BJ (cell line): Measurements from ENCODE around the gene RNU6-1. TPM values are rescaled to one million over a fixed set of nuclear protein-coding genes. Genes with fewer than 3 reads are reported as not detected.
A peak's percentile ranks its signal among the peaks of the same experiment; 100 is the strongest.

Experiments used
- CTCF ChIA-PET: fragments of 350-600 bp; formaldehyde crosslinking; extraction: SDS; loops from one replicate; lab custom pipeline; 2021; ENCODE audit warnings: antibody characterized with exemption, inconsistent platforms; lab: Yijun Ruan, JAX
- POLR2A ChIA-PET: fragments of 300-600 bp; sonication (Branson Sonifier 250); formaldehyde crosslinking; extraction: SDS; loops from one replicate; lab custom pipeline; 2021; ENCODE audit warnings: antibody characterized with exemption; lab: Charles Lee
- DNase-seq: peaks from one replicate; pipeline ENCODE4 v3.0.0-alpha.2; 2011; ENCODE audit warnings: low read depth
- H3K27me3 ChIP-seq: 2 replicates; pipeline ENCODE4 v1.6.0; 2011; ENCODE audit warnings: low read length; ENCODE audit not compliant: control insufficient read depth, insufficient read depth
- H3K36me3 ChIP-seq: 2 replicates; pipeline ENCODE4 v1.5.1; 2011; ENCODE audit warnings: low read length; ENCODE audit not compliant: control insufficient read depth, insufficient read depth
- H3K4me3 ChIP-seq: 2 replicates; pipeline ENCODE4 v1.5.1; 2011; ENCODE audit warnings: low read depth, mild to moderate bottlenecking, control low read depth, low read length
- polyA plus RNA-seq: library from polyadenylated mRNA; depleted of rRNA; stranded (reverse); fragments of >200 nt; gene quantifications from 2 replicates; pipeline ENCODE4 v1.2.3, GENCODE V29; 2011
- TF ChIP-seq, protein P1 (sequence below): IDR thresholded peaks from 2 replicates; pipeline ENCODE4 v1.5.1; 2011; ENCODE audit warnings: low read depth, mild to moderate bottlenecking, control low read depth, inconsistent platforms, low read length, moderate library complexity; ENCODE audit not compliant: insufficient read depth

Gene RNU6-1
- polyA plus RNA-seq, 1 experiment: not detected

DNA sequence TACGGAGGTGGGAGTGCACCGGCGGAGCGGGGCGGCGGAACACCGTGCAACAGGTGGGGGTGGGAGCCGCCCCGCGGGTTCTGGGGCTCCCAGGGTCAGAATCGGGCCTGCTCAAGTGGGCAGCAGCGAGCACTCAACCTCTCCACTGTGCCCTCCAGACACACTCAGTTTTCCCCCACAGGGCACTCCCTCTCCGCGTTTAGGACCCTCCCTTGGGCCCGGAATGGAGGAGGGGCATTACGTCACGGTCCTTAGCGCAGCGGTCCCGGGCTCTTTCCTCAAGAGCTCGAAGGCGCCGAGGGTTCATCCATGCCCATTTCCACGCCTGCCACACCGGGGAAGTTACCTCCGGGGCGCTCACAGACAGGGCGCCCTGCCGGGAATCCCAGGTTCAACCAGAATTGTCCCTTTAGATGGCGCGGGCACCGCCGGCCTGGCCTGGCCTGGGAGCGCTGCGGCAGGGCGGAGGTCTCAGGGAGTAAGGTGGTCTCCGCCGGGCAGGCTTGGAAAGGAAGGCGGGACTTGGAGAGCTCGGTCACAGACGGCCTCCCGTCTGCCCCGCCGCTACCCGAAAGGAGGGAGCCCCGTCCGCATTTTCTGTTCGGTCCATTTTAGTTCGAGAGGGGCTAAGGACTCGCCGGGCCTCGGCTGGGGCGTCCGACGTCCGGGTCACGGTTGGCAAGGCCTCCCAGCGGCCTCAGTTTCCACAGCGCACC lies 5.1 kb downstream of the RNU6-1 start:
- ChIA-PET CTCF (interaction anchor here (0.6 to 4.6 kb wide), 6 partner anchors 14 to 450 kb away, joined by 3 to 54 read pairs (median 6); no protein-coding TSS in a partner anchor), POLR2A (no interaction called here)
- Histone ChIP-seq H3K27me3 (peaks cover 59% of the 10 kb centered on the region), H3K4me3 (no peak overlapping the region), H3K36me3 (no peaks in the 10 kb centered on the region)
- TF ChIP-seq, protein P1, sequence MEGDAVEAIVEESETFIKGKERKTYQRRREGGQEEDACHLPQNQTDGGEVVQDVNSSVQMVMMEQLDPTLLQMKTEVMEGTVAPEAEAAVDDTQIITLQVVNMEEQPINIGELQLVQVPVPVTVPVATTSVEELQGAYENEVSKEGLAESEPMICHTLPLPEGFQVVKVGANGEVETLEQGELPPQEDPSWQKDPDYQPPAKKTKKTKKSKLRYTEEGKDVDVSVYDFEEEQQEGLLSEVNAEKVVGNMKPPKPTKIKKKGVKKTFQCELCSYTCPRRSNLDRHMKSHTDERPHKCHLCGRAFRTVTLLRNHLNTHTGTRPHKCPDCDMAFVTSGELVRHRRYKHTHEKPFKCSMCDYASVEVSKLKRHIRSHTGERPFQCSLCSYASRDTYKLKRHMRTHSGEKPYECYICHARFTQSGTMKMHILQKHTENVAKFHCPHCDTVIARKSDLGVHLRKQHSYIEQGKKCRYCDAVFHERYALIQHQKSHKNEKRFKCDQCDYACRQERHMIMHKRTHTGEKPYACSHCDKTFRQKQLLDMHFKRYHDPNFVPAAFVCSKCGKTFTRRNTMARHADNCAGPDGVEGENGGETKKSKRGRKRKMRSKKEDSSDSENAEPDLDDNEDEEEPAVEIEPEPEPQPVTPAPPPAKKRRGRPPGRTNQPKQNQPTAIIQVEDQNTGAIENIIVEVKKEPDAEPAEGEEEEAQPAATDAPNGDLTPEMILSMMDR: no peak
- DNase-seq: no peak

- Histone ChIP-seq H3K36me3 (no peaks in the 10 kb centered on the region), H3K4me3 (no peak overlapping the region), H3K27me3 (peaks cover 64% of the 10 kb centered on the region)
- no peak for DNase-seq
- ChIA-PET CTCF (interaction anchor here (0.8 to 4.6 kb wide), 3 partner anchors 376 to 401 kb away, joined by 3 to 54 read pairs (median 20); no protein-coding TSS in a partner anchor), POLR2A (no interaction called here)
- TF ChIP-seq, protein P1: peak; percentile 67
These were observed 5.9 kb downstream of the RNU6-1 start for GRCh38 chr15:67833710-67834511.

GRCh38 chr15:67832897-67833709 lies 6.7 kb downstream of the RNU6-1 start:
- no peak overlapping the region for H3K4me3 ChIP-seq
- no peaks in the 10 kb centered on the region for H3K36me3 ChIP-seq
- TF ChIP-seq, protein P1: no peak
- CTCF ChIA-PET: interaction anchor here (0.7 to 3.2 kb wide), 6 partner anchors 14 to 886 kb away, joined by 3 to 20 read pairs (median 4); no protein-coding TSS in a partner anchor
- no peak for DNase-seq
- peaks cover 72% of the 10 kb centered on the region for H3K27me3 ChIP-seq
- POLR2A ChIA-PET: no interaction called here

DNA sequence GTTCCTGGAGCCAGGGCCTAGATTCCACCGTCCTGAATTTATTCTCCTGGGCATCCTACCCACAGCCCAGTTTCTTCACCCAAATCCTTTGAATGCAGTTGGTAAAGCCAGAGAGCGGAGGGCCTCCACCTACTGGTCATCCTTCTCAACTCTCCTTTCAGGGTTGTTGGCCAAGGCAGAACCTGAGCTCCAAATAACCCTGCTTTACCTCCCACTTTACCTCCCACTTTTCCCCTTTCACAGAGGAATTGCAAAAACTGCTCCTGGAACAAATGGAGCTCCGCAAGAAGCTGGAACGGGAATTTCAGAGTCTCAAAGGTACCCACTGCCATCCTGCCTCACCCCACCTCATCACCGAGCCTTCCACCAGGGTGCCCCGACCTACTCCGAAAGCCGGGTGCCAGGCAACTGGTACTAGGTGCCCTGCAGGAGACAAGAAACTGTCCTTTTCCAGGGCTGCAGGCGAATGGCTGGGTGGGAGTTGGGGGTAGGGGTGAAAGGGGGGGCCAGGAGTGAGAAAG lies 7.8 kb downstream of the RNU6-1 start:
- POLR2A ChIA-PET: no interaction called here
- TF ChIP-seq, protein P1: peak; percentile 43
- no peak for DNase-seq
- Histone ChIP-seq H3K36me3 (no peaks in the 10 kb centered on the region), H3K4me3 (no peak overlapping the region), H3K27me3 (peaks cover 75% of the 10 kb centered on the region)
- CTCF ChIA-PET: interaction anchor here (0.6 to 3.2 kb wide), 5 partner anchors 13 to 388 kb away, joined by 3 to 20 read pairs (median 4); no protein-coding TSS in a partner anchor
